ENCODE results near the gene NOSIP.

NOSIP gene

DNA sequence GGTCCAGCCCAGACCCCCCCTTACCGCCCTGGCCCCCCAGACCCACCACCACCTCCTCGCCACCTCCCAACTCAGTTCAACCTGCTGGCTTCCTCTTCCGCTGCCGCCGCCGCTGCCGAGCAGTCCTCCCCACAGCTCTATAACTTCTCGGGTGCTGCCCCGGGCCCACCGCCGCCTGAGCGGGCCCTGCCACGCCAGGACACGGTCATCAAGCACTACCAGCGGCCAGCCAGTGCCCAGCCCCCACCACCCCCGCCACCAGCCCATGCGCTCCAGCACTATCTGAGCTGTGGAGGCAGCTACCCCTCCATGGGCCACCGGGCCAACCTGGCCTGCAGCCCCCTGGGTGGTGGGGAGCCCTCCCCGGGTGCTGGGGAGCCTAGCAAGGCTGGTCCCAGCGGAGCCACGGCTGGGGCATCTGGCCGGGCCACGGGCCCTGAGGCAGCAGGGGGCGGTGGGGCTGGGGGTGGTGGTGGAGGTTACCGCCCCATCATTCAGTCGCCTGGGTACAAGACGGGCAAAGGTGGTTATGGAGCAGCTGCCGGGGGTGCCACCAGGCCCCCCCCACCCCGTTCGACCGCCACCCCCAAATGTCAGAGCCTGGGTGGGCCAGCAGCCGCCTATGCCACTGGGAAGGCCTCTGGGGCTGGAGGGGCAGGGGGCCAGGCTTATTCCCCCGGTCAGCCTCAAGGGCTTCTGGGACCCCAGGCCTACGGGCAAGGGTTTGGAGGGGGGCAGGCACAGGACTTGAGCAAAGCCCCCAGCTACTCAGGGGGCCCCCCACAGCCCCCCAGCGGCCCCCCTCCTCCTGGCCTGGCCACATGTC, 14.8 kb upstream of the NOSIP start:
- DNase-seq, result no peak

DNA sequence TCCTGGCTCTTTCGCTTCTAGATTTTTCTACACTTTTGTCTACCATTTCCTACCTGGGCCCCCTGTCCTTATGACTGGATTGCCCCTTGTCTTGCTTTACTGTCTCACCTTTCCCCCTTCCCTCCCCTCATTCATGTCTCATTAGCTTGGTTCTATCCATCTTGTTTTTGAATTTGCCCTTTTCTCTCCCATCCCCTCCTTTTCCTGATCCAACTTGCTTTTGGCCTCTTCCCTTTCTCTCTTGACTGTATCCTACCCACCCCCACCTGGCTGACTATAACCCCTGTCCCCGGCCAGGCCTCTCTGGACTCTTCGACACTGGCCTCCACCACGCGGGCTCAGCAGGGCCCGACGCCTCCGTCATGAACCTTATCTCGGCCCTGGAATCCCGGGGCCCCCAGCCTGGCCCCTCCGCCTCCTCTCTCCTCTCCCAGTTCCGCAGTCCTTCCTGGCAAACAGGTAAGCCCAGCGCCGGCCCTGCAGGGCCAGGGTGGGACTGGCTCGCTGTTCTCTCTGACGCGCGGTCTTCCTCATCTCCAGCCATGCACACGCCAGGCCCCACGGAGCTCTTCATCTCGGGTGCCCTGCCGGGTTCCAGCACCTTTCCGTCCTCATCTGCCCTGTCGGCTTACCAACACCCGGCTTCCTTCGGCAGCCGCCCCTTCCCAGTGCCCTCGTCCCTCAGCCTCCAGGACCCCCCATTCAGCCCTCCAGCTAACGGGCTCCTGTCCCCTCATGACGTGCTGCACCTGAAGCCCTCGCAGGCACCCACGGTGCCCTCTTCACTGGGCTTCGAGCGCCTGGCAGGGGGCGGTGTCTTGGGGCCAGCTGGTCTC, 14.0 kb upstream of the NOSIP start:
- DNase-seq, result no peak

DNA sequence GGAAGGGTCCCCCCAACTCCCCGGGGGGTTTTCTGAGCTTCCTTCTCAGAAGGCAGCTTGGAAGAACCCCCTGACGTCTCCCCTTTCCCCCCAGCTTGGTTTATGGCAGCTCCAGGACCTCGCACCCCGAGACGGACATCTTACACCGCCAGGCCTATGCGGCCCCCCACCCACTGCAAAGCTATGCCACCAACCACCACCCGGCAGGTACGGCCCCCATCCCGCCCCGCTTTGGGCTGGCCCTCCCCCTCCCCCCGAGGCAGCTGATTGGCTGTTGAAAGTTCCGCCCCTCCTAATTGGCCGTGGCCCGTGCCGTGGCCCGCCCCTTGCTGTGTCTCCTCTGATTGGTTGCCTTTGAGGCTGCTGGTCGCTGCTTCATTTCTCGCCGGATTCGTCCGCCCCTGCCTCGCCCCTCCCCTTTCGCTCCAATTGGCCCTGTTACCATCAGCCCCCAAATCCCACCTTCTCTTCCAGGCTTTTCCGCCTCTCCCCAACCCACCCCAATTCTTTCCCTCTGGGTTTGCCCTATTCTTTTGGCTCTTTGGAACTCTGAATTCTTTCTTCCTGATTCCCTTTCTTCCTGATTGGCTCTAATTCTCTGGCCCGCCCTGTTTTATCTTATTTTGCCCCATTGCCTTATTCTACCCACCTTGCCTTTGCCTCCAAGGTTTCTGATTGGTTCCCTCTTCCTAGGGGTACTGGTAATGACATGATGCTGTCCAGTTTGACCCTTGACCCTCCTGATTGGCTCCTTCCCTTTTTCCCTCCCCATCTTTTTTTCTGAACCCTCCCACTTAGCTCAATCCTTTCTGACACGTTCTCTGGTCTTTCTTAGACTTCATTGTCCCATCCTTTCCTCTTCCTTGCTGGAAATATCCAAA, 13.1 kb upstream of the NOSIP start:
- DNase-seq, result peak; percentile 94

DNA sequence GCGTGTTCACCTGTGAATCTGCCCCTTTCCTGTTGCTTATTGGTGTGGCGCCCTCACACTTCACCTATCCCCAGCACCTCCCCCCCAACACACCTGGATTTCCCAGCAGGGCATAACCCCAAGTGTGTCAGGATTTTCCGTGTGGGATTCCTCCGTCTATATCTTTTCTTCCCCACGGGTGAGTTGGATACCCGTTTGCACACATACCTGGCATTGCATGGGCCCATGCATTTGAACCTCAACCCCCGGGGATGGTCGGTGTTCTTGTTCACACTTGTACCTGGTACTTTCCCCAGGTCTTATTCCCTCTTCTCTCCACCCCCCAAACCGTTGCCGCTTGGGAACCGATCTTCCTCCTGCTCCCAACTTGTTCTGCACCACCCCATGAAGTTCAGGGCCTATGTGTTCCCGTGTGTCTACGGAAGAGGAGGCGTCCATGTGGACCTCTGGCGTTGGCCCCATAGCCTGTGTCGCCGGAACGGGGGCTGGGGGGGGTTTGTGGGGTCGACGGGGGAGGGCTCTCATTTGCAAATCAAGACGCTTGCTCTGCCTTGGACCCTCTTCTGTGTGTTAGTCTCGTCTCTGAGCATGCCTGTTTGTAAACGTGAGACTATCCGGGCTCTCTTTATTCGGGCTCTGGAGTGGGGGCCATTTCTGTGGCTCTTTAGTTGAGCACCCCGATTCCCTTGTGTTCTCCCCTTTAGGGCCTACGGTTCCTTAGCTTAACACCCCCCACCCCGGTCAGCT, 12.3 kb upstream of the NOSIP start:
- peak; percentile 27 for DNase-seq

DNA sequence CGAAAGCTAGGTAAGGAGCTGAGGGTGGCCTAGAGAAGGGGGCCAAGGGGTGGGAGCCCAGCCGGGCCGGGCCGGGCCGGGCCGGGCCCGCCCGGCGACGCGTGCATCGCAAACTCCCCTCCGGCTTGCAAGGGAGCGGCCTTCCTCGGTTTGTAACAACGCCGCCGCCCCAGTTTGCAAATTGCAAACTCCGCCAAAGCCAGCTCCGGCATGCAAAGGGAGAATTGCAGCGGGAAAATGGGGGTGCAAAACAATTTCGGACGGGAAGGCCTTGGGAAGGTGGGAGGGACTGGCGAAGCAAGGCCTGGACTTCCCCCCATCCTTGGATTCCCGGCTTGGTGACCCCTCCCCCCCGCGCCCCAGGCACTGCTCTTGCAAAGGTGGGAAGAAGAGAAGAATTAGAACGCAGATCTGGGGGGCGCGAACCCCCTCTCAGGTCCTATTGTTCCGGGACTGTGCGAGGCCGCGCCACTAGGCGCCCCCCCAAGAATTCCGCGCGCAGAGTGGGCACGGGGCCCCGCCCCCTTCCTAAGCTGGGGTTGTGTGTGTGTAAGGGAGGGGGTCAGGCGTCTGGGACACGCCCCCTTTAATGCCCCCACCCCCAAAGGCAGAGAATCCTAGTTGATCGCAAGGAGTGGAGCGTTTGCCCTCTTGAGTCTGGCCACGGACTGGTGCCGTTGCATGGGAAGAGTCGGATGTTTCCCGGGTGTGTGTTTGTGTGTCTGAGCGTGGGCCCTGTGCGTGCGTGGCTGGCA, 11.6 kb upstream of the NOSIP start:
- peak; percentile 48 for DNase-seq

DNA sequence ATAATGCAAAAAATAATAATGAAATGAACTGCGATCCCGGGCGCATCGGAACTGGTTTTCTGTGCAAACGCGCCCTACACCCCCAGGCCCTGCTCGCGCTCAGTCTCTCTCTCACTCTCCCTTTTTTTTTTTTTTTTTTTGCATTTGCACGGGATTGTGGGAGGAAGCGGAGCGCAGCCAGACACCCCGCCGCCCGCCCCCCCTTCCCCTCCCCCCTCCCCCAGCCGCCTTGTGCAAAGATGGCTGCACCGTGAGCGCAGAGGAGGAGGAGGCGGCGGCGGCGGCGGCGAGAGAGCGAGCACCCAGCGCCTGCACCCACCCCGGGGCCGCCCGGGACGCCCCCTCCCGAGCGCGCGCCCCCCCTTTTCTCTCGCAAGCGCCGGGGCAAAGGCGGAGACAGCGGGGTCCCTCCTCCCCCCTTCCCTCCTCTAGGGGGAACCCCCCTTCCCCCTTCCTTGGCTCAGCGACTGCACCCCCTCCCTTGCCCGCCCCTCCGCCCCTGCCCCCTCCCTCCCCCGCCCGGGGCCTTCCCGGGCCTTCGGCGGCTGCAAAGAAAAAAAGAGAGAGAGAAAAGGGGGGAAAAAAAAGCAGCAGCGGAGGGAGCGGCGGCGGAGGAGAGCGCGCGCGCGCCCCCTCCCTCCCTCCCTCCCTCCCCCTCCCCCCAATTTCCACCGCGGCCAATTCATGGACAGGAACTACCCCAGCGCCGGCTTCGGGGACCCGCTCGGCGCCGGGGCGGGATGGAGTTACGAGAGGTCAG, 10.8 kb upstream of the NOSIP start, which contains the start of gene PRR12:
Gene PRR12, plus strand, starts transcription at position 212 of the 760 bp plus-strand sequence. Its CDS starts 473 bp downstream, at position 685.
- peak; percentile 82 for DNase-seq

DNA sequence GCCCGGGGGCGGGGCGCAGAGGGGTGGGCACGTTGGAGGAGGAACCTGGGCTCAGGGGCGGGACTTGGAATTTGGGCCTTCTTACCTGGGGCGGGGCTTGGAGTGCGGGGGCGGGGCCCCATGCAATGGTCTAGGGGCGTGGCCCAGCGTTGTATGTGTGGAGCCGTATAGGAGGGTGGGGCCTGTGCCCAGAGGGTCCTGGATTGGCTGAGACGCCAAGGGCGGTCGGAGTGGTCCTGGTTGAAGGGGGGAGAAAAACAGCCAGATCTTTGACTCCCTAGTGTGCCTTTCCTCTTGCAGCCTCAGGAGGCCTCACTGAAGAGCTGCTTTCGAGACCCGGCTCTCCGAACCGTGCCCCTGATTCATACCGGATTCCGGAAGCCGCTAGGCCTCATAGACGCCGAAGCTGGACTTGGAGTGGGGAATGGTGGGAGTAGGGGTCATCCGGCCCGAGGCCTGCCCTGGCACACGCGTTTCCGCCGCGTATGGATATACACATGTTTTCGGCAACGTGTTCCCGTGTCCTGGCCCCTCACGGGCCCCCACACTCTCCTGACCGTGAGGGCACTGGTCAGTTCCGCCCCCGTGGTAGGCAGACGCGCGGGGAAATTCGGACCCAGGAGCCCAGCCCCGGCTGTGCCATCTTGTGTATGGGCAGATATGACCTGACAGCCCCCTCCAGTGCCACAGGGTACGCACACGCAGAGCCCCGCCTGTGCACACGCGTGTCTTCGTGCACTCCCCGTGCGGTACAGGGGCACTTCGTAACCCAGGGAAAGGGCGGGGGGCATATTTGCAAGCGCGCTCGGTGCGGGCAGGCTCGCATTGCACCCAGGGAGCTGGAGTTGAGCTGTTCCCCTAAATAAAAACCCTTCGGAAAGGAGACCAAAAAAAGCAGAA, 10.0 kb upstream of the NOSIP start:
- DNase-seq, result peak; percentile 97

DNA sequence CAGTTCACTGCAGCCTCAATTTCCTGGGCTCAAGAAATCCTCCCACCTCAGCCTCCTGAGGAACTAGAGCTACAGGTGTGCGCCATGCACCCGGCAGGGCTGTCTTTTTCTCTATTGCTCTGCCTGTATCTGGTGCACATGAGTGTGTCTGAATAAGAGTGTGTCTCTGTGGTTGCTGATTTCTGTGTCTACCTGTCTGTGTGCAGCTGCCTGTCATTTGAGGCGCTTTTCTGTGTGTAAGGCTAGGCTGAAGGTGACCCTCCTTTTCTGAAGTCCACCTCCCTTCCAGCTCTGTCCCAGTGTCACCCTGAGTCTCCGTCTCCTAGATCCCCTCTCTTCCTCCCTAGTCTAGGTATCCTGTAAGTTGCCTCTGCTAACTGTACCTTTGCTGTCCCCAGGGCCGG, 9.1 kb upstream of the NOSIP start:
- DNase-seq, result no peak

DNA sequence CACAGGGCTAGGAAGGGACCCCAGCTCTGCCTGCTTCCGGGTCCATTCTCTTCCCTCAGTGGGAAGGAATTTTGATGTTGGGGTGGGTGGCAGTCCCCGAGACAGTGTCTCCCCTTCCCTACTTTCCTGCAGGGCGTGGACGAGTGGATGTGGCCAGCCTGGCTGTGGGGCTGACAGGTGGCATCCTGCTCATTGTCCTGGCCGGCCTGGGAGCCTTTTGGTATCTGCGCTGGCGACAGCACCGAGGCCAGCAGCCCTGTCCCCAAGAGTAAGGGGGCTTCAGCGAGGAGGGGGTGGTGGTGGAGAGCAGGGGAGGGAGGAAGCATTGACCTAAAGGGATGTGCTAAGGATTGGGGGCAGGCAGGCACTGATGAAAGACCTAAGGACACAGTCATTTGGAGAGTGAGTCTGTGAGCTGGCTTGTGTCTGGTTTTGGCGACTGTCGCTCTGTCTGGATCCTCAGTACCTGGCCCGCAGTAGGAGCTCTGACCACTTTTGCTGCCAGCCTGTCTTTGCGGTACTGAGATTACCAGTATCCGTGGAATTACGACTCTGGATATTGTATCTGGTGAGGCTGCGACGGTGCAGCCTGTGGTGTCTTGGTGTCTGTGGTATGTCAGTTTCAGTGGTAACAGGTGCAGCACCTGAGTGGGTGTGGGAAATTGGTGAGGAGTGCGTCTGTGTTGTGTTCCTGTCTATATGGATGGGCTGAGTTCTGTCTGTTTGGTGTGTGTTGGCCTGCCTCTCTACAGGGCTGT, 8.2 kb upstream of the NOSIP start:
- no peak for DNase-seq

DNA sequence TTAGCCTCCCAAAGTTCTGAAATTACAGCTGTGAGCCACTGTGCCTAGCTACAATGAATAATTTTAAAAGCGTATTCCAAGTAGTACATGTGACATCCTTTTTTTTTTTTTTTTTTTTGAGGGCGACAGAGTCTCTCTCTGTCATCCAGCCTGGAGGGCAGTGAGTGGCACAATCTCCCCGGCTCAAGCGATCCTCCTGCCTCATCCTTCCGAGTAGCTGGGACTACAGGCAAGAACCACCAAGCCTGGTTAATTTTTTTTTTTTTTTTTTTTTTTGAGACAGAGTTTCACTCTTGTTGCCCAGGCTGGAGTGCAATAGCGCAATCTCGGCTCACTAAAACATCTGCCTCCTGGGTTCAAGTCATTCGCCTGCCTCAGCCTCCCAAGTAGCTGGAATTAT, 6.9 kb upstream of the NOSIP start:
- DNase-seq, result no peak

DNA sequence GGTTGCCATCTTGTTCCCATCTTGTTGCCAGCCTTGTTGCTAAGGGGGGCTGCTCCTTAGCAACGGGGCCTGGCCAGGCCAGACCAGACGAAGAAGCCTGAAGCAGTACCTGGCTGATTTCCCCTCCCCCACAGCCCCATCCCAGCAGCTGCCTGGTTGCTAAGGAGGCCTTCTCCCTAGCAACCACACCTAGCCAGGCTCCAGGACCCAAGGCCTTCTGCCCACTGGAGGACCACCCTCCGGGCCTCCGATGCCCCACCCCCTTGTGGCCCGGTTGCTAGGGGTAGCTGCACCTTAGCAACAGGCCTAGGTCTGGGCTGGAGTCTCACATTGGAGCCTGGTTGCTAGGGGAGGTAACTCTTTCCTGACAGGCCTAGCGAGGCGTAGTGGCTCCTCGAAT, 4.7 kb upstream of the NOSIP start:
- no peak for DNase-seq

DNA sequence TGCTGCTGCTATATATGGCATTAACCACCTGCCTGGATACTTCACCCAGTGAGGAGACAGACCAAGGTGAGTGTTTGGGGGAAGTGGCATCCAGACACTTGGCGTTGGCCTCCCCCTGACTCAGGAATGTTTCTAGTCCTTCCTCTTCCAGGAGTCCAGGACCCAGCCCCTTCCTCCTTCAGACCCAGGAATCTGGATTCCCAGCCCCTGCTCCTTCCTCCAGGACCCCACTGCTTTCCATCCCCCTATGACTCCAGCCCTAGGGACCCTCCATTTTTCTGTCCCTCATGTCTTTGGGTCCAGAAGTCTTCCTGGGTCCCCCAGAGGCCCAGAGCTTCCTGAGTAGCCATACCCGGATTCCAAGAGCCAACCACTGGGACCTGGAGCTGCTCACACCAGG, 2.9 kb upstream of the NOSIP start:
- no peak for DNase-seq

DNA sequence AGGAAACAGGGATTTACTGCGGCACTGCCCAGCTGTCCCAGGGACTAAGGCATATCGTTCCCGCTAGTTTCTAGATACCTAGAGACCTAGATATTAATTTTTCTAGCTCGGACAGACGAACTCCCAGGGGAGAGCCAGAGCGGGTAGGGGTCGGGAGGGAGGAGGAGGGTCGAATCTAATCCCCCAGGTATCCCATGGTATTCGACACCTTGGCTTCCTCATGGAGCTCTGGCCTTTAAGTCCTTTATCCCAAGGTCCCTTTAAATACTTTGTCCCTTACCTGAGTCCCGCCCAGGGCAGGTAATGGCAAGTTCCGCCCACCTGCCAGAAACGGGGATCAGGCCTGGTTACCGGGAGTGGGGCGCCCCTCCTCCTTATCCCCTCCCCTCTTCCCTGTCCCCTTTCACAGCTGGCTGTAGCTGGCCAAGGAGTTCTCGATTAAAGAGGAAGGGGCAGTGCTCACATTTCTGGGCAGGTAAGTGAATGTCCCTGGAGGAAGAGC, 702 bp upstream of the NOSIP start, which contains the start of gene PRRG2:
Gene PRRG2, plus strand, starts transcription at position 310 of the 502 bp plus-strand sequence. CDS start 1,904 bp downstream, outside the sequence.
- DNase-seq, result no peak

DNA sequence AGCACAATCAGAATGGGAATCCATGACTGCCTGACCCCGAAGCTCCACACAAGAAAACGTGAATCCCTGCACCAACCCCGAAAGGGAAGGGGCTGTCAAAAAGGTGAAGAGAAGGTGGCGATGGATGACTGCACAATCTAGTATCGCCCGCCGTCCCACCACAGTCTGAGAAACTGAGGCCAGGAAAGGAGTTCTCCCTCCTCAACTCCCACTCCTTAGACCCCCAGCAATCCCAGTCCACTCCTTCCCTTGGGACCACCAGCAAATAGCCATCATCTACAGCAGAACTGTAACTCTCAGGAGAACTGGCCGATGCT, 451 bp downstream of the NOSIP start:
- no peak for DNase-seq

DNA sequence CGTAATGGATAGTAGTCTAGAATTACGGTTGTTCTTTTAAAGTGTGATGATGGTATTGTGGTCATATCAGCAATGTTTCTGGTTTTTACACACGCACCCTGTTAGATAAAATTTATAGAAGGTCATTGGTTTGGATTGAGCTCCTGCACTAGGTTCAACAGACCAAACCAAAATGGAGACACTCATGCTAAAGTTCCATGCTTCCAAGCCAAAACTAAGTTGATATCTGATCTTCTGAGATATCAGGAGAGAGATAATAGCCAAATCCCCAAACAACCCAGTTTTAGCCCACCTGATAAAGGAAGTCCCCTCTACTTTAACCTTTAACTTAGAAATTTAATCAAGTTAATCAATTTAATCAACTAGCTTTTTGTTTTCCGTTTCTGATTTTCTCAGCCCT, 1.2 kb downstream of the NOSIP start:
- DNase-seq, result no peak

DNA sequence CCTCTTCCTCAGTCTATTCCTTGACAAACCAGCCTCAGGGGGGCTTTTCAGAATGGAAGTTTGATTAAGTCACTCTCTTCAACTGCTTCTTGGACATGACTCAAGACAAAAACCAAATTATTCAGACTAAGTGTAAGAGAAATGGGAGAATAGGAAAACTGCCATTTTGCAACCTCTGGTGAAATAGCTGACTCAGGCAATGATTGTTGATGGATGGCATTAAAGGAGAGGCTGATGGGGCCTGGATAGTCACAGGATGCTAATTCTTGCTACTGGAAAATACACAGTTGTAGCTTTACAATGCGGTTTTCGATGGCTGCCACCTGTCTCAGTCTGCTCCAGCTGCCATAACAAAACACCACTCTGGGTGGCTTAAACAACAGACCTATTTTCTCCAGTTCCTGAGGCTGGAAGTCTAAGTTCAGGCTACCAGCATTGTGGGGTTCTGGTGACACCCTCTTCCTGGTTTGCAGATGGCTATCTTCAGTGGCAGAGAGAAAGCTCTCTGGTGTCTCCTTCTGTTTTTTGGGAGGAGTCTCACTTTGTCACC, 6.1 kb downstream of the NOSIP start:
- no peak for DNase-seq

DNA sequence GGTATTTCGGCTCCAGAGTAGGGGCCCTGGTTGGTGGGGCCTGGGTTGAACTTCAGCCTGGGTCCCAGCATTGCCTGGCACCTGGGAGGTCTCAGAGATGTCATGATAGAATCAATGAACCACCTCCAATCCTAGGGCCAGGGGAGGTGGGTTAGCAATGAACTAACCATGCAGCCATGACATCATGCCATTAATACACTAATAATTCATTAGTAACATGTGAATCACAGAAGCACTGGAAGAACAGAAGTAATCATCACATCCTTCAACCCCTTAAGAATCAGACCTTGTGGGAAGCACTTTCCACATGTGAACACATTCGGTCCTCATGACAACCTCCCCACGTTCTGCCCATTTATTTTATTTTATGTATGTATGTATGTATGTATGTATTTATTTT, 6.9 kb downstream of the NOSIP start:
- DNase-seq, result no peak

DNA sequence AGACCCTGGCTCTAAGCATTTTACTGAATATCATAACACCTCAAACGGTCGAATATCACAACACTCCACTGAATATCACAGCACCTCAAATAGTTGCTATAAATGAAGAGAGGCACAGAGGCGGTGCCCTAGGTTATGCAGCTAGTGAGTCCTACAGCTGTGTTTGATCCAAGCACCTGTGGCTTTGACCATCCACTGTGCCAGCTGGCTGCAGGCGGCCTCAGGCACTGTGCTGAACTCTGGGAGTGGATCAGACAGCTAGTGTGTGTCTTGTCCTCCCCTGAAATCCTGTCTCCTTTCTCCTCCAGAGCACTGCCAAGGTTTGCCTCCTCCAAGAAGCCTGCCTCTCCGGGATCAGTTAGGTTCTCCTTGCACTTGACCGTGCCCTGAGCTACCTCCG, 7.3 kb downstream of the NOSIP start:
- DNase-seq, result no peak
